Jurkat, Clone E6-1 (cell line): ENCODE data around the gene DZIP3.
"Not testable (repeated sequence)": the region's sequence is repeated elsewhere in the genome, so short reads cannot be mapped to it uniquely, and the experiment has no call there.

Source experiments
- DNase-seq: peaks from one replicate; pipeline ENCODE4 v3.0.0-alpha.2; 2011; ENCODE audit warnings: low read depth, low spot score
- H3K4me3 ChIP-seq: 2 replicates; pipeline ENCODE4 v1.5.1; 2011; ENCODE audit warnings: mild to moderate bottlenecking, low read length, control low read depth, moderate library complexity

Gene DZIP3

DNA sequence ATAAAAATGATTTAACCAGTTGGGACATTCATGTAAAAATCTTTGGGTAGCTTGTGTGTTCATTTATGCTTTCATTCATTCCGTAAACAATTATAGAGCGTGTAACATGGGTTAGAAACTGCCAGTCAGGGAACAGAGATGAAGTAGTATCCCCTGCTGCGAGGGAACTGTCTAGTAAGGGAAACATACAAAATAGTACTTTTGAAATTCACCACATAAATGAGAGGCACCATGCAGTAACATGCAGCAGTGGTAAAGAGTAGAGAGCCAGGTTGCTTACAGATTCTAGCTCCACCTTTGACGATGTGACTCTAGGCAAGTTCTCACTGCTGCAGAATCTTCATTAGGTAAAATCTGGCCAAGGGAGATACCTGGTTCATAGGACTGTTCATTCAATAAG is 938 bp downstream of the DZIP3 start:
- DNase-seq: peak; percentile 51
- peak overlapping the region; percentile 92 for H3K4me3 ChIP-seq

DNA sequence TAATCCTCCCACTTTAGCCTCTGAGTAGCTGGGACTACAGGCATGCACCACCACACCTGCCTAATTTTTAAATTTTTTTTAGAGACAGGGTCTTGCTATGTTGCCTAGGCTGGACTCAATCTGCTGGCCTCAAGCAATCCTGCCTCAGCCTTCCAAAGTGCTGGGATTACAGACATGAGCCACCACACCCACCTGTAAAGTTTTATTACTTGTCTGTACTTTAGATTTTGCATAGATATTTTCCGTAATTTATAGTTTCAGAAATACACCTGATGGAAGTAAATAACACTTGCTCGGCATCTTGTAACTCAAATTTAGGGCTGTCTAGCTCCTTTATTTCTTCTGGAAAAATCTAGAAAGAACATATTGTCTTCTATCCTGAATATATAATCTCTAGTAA is 5.8 kb downstream of the DZIP3 start:
- H3K4me3 ChIP-seq: no peak overlapping the region
- no peak for DNase-seq

- DNase-seq: no peak
Measured at GRCh38 chr3:108598375-108598774, 8.9 kb downstream of the DZIP3 start.

DNA sequence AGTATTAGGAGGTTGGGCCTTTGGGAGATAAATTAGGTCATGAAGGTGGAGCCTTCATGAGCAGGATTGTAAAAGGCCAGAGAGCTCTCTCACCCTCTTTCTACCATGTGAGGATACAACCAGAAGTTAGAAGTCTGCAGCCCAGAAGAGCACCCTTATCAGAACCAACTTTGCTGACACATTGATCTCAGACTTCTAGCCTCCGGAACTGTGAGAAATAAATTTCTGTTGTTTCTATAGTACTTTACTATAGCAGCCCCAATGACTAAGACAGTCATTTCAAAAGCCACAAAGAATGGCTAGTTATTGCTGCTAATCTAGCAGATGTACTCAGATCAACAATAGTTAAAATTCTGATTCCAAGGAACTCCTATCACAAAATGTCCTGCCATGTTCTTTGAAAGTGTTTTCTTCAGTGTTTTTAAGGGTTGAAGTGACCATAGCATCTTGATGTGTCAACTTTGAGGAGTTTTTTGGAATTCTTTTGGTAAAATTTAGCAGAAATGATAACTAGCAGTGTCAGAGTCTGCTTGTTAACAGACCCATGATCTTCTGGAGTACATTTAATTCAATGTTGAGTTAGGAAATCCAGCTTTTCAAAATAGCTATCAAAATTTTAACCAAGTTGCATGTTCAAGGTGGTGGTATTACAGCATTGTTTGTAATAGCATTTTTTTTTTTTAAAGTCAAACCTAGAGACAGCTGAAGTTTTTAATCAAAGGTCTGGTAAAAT is 10.3 kb downstream of the DZIP3 start:
- H3K4me3 ChIP-seq: no peak overlapping the region
- no peak for DNase-seq

More at GRCh38 chr3:108598375-108598774, 8.9 kb downstream of the DZIP3 start:
- no peak overlapping the region for H3K4me3 ChIP-seq

GRCh38 chr3:108602249-108602934 is 12.9 kb downstream of the DZIP3 start:
- H3K4me3 ChIP-seq: no peak overlapping the region
- DNase-seq: peak; percentile 16

- DNase-seq: no peak
- no peak overlapping the region for H3K4me3 ChIP-seq
Measured at GRCh38 chr3:108602935-108603294, 13.4 kb downstream of the DZIP3 start.

DNA sequence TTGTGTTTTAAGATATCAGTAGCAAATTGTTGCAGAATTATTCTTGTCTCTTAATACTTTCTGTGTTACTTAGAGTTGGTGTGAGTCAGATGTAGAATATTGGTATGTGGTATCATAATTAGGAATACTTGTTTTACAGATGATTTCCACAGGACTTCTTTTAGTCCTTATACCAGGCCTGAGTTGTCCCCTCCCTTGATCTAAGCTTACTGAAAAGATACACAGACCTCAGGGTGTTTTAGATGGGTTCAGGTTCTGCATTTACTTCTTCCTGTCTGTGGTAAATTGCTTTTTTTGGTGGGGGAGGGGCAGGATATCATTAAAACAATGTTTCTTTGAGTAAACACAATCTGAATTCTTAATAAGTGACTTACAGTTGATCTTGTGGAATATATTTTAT is 14.2 kb downstream of the DZIP3 start:
- H3K4me3 ChIP-seq: no peak overlapping the region
- DNase-seq: peak; percentile 48

DNA sequence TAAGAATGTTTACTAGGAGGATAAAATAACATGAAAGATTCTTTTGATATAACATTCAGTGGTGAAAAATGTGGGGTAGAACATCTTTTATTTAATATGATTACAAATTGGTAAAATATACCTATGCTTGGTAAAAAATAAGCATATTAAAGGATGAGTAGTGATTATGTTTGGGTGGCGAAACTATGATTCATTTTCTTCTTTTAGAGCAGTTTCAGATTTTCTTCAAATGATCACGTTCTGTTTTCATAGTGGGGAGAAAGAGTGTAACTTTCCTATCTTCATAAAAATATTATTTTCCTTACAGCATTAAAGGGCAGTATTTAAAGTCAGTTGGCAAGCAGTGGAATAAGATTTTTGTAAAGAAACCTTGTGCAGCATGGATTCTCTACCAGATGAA is 15.5 kb downstream of the DZIP3 start:
- H3K4me3 ChIP-seq: no peak overlapping the region

DNA sequence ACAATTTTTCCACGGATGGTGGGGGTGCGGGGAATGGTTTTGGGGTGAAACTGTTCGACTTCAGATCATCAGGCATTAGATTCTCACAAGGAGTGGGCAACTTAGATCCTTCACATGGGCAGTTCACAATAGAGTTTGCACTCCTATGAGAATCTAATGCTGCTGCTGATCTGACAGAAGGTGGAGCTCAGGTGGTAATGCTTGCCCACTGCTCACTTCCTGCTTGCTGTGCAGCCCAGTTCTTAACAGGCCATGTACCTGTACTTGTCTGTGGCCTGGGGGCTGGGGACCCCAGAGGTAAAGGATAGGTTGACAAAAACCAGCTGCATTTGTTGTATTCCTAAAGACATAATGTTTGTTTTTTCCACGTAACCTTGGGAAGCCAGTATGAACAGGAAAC is 16.0 kb downstream of the DZIP3 start:
- no peak for DNase-seq
- H3K4me3 ChIP-seq: no peak overlapping the region

More for the DNA sequence above, 15.5 kb downstream of the DZIP3 start:
- DNase-seq: no peak

DNA sequence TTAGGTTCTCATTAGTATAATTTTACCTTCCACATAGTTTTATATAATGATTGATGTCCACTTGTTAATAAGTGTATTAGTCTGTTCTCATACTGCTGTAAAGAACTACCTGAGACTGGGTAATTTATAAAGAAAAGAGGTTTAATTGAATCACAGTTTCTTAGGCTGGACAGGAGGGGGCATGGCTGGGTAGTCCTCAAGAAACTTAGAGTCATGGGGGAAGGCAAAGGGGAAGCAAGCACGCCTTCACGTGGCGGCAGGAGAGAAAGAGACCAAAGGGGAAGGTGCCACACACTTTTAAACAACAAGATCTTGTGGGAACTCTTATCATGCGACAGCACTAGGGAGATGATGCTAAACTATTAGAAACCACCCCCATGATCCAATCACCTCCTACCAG is 19.2 kb downstream of the DZIP3 start:
- no peak overlapping the region for H3K4me3 ChIP-seq
- peak; percentile 3 for DNase-seq

- DNase-seq: no peak
- H3K4me3 ChIP-seq: no peak overlapping the region
Measured at GRCh38 chr3:108610651-108611050, 21.1 kb downstream of the DZIP3 start.

DNA sequence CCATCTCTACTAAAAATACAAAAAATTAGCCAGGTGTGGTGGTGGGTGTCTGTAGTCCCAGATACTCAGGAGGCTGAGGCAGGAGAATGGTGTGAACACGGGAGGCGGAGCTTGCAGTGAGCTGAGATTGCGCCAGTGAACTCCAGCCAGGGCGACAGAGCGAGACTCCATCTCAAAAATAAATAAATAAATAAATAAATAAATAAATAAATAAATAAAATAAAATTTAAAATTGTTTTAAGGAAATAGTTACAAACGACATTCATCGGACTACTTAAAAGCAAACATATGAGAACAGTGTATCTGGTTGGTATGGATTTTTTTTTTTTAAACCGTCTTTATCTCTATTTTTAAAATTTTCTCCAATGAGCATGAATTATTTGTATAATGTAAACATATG is 26.6 kb downstream of the DZIP3 start:
- not testable (repeated sequence) for H3K4me3 ChIP-seq, DNase-seq

DNA sequence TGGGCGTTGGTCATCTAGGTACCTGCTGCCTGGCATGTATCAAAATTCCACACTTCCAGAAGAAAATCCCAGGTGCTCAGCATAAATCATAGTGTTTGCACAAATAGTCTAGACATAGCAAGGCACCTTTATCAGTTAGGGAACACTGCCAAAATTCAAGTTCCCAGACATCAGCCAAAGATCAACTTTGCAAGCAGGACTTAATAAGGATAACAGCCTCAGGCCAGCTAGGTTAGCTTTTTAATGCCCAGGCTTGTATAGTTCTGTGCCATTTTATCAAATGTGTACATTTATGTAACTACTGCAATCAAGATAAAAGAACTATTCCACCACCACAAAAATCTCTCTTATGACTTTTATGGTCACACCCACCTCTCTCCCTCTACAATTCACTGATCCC is 30.7 kb downstream of the DZIP3 start:
- H3K4me3 ChIP-seq: no peak overlapping the region
- DNase-seq: no peak

DNA sequence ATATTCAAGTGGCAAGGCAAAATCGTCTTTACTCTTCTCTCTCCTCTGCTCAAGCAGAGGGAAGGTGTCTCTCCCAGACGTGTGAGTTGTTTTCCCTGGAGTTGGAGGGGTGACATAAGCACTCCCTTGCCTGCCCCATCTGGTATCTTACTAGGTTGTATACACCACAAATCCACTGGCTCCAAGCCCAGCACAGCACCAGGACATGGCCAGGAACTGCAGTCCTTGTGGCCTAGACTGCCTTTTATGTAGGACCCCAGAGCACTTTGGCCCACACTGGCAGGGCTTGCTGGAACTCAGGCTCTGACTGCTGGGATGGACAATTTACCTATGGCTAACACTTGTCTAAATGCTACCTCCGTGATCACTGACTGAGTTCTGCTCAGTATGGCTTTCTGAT is 34.0 kb downstream of the DZIP3 start:
- H3K4me3 ChIP-seq: no peak overlapping the region
- DNase-seq: no peak

DNA sequence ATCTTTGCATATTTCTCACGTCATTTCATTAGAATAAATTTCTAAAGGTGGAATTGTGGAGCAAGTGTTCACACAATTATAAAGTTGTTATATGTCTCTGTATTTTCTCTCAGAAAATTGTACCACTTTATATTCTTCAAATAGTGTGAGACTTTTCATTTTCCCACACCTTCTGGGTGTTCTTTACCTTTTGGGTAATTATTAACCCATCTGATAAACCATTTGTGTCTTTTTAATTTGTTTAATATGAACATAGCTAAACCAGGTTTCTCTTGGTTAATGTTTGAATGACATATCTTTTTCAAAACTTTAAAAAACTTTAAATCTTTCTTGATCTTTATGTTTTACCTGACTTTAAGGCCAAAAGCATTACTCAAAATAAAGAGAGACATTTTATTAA is 40.5 kb downstream of the DZIP3 start:
- no peak overlapping the region for H3K4me3 ChIP-seq
- no peak for DNase-seq

- H3K4me3 ChIP-seq: no peak overlapping the region
- DNase-seq: no peak
Measured at GRCh38 chr3:108642526-108642925, 53.0 kb downstream of the DZIP3 start.

- DNase-seq: no peak
- no peak overlapping the region for H3K4me3 ChIP-seq
Measured at GRCh38 chr3:108645364-108645763, 55.8 kb downstream of the DZIP3 start.

- DNase-seq, H3K4me3 ChIP-seq: not testable (repeated sequence)
Measured at GRCh38 chr3:108655664-108656063, 66.1 kb downstream of the DZIP3 start.

GRCh38 chr3:108661699-108662098 is 72.2 kb downstream of the DZIP3 start:
- no peak overlapping the region for H3K4me3 ChIP-seq
- DNase-seq: no peak

- DNase-seq: peak; percentile 81
- no peak overlapping the region for H3K4me3 ChIP-seq
Measured at GRCh38 chr3:108662142-108662738, 72.7 kb downstream of the DZIP3 start.
